Lung (tissue), 12 donors: ENCODE measurements around the gene GIMD1. TPM values are rescaled to one million over a fixed set of nuclear protein-coding genes. Genes with fewer than 3 reads are reported as not detected.

Experiments used
- ATAC-seq: fragments of 200-7000 bp; cut with Tn5 transposase; one replicate; pipeline ENCODE4 v1.9.1; 2020; ENCODE audit warnings: moderate number of reproducible peaks; ENCODE audit not compliant: insufficient read depth, low FRiP score
- DNase-seq, 3 donors: peaks; one replicate each; pipeline ENCODE4 v3.0.0-alpha.2; 2013 to 2017
- H3K27ac ChIP-seq, 2 donors: one replicate each; pipeline ENCODE4 v1.5.1; 2013; ENCODE audit warnings: mild to moderate bottlenecking in 2 of 2, moderate library complexity in 2 of 2, control low read depth in 1 of 2, inconsistent platforms in 1 of 2, low read depth in 1 of 2, low read length in 1 of 2
- H3K27me3 ChIP-seq, 3 donors: one replicate each; pipeline ENCODE4 v1.5.1; 2013; ENCODE audit warnings: low read length in 2 of 3; ENCODE audit not compliant: control insufficient read depth in 3 of 3, insufficient read depth in 3 of 3
- H3K36me3 ChIP-seq, 4 donors: one replicate each; pipeline ENCODE4 v1.5.1; 2013; ENCODE audit warnings: low read length in 4 of 4, mild to moderate bottlenecking in 1 of 4, moderate library complexity in 1 of 4; ENCODE audit not compliant: control insufficient read depth in 4 of 4, insufficient read depth in 4 of 4
- H3K4me1 ChIP-seq, 5 donors: one replicate each; pipeline ENCODE4 v1.5.1; 2013; ENCODE audit warnings: low read length in 5 of 5, mild to moderate bottlenecking in 2 of 5, moderate library complexity in 1 of 5; ENCODE audit not compliant: control insufficient read depth in 5 of 5, insufficient read depth in 5 of 5
- H3K4me3 ChIP-seq: one replicate; pipeline ENCODE4 v1.5.1; 2013; ENCODE audit warnings: mild to moderate bottlenecking, control low read depth, moderate library complexity
- H3K9ac ChIP-seq, 2 donors: one replicate each; pipeline ENCODE4 v1.5.1; 2013; ENCODE audit warnings: low read length in 2 of 2, control low read depth in 1 of 2; ENCODE audit not compliant: insufficient read depth in 1 of 2
- H3K9me3 ChIP-seq, 4 donors: one replicate each; pipeline ENCODE4 v1.5.1; 2013; ENCODE audit warnings: low read length in 3 of 4, mild to moderate bottlenecking in 1 of 4, moderate library complexity in 1 of 4; ENCODE audit not compliant: control insufficient read depth in 4 of 4, insufficient read depth in 3 of 4
- CTCF ChIP-seq: IDR thresholded peaks from 2 replicates; pipeline ENCODE4 v1.5.1; 2012; ENCODE audit warnings: mild to moderate bottlenecking; ENCODE audit errors: control extremely low read depth, extremely low read depth
- WGBS, 2 donors: extraction: QIAGEN DNeasy Blood & Tissue Kit; methylation state at CpG; one replicate each; pipeline ENCODE4 v1.1.7; 2013; 5-methylcytosine and 5-hydroxymethylcytosine counted together
- polyA plus RNA-seq, 2 donors: library from polyadenylated mRNA; stranded (reverse); fragments of 200-250 nt; gene quantifications; one replicate each; pipeline ENCODE4 v1.2.1, GENCODE V29; 2013
- total RNA-seq, 2 donors: library from RNA; depleted of rRNA in 1 of 2; stranded (reverse); fragments of >200 nt in 1 of 2; gene quantifications; one replicate each; pipeline ENCODE4 v1.2.1, GENCODE V29; 2014 to 2021
- donor health status: control.
- donor health status: control.
- donor health status: Bipolar disorder and iron deficiency.
- donor health status: healthy.
- donor health status: DM: yes; HTN: yes; CAD: no.

The GIMD1 gene
- total and polyA plus RNA-seq, 4 donors = not detected

GRCh38 chr4:106371161-106371560, 2.6 kb upstream of the GIMD1 start:
- DNase-seq (no peak), ATAC-seq (no peak)
- TF ChIP-seq CTCF = no peak
- Histone ChIP-seq H3K9me3 (no peaks in the 10 kb centered on the region), H3K4me3 (no peak overlapping the region), H3K4me1 (peaks cover 0 to 7% (median 0%) of the 10 kb centered on the region in 5 donors), H3K27ac (no peak overlapping the region), H3K36me3 (no peaks in the 10 kb centered on the region), H3K27me3 (peaks cover 0 to 17% (median 0%) of the 10 kb centered on the region in 3 donors), H3K9ac (no peak overlapping the region)

GRCh38 chr4:106370214-106370613, 1.6 kb upstream of the GIMD1 start:
- Histone ChIP-seq H3K9ac (no peak overlapping the region), H3K4me3 (no peak overlapping the region), H3K27ac (no peak overlapping the region), H3K36me3 (no peaks in the 10 kb centered on the region), H3K4me1 (peaks cover 0 to 7% (median 0%) of the 10 kb centered on the region in 5 donors), H3K27me3 (peaks cover 0 to 17% (median 0%) of the 10 kb centered on the region in 3 donors), H3K9me3 (no peaks in the 10 kb centered on the region)
- DNase-seq (no peak), ATAC-seq (no peak)
- 58 to 64% methylated on average over 2 of the region's 2 CpGs for WGBS, 2 donors
- TF ChIP-seq CTCF = no peak

GRCh38 chr4:106369456-106370060, 980 bp upstream of the GIMD1 start:
- Histone ChIP-seq H3K9ac (no peak overlapping the region), H3K36me3 (no peaks in the 10 kb centered on the region), H3K9me3 (no peaks in the 10 kb centered on the region), H3K27ac (no peak overlapping the region), H3K4me3 (no peak overlapping the region), H3K4me1 (peaks cover 0 to 7% (median 0%) of the 10 kb centered on the region in 5 donors), H3K27me3 (peaks cover 0 to 17% (median 0%) of the 10 kb centered on the region in 3 donors)
- DNase-seq (peak; percentile 42 to 86 (median 72)), ATAC-seq (no peak)
- 29 to 32% methylated on average over 6 of the region's 6 CpGs for WGBS, 2 donors
- TF ChIP-seq CTCF = peak; percentile 4

GRCh38 chr4:106367072-106367471, 1.5 kb downstream of the GIMD1 start:
- H3K36me3 ChIP-seq = no peaks in the 10 kb centered on the region
- peaks cover 0 to 12% (median 0%) of the 10 kb centered on the region in 3 donors for H3K27me3 ChIP-seq
- DNase-seq (no peak), ATAC-seq (no peak)
- no peak overlapping the region for H3K4me3 ChIP-seq
- no peak overlapping the region for H3K9ac ChIP-seq
- peaks cover 0 to 7% (median 0%) of the 10 kb centered on the region in 5 donors for H3K4me1 ChIP-seq
- WGBS, 2 donors = 89 to 92% methylated on average over 5 of the region's 5 CpGs
- no peak overlapping the region for H3K27ac ChIP-seq
- H3K9me3 ChIP-seq = no peaks in the 10 kb centered on the region
- no peak for TF ChIP-seq CTCF
